Measurements from ENCODE around the gene RNPS1.
"Not testable (repeated sequence)": the region's sequence is repeated elsewhere in the genome, so short reads cannot be mapped to it uniquely, and the experiment has no call there.

The RNPS1 gene

DNA sequence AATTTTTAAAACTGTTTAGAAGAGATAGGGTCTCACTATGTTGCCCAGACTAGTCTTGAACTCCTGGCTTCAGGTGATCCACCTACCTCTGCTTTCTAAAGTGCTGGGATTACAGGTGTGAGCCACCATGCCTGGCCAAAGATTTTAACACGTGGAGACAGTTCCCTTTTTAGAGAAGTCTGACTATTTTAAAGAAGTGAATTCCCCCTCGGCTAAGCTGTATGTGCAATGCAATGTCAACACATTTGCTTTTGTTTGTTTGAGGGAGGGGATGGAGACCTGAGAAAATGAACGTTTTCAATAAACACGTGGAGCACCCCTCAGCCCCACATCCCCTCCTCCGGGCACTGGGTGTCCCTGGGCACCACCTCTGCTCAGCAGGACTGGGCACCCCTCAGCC, 14.3 kb upstream of the RNPS1 start:
- FAIRE-seq: no peak

- FAIRE-seq: no peak
These were observed 13.1 kb upstream of the RNPS1 start for GRCh38 chr16:2280981-2281542.

DNA sequence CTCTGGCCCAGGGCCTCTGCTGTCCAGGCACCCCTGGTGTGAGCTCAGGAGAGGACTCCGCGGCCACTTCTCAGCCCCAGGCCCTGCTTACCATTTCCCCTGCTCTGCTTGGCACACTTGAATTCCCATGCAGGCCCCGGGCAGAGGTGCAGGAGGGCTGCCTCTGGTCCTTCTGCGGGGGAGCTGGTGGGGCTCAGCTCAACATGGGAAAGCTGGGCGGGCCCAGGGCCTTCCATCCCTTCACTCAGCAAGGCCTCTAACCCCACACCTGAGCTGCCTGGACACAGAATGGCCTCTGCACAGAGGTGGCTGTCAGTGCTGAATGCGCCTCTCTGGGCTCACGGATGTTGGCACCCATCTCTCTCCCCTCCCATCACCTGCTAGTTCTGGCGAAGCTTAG, 12.5 kb upstream of the RNPS1 start:
- no peak for FAIRE-seq

- FAIRE-seq: no peak
These were observed 11.3 kb upstream of the RNPS1 start for GRCh38 chr16:2278956-2279800.

DNA sequence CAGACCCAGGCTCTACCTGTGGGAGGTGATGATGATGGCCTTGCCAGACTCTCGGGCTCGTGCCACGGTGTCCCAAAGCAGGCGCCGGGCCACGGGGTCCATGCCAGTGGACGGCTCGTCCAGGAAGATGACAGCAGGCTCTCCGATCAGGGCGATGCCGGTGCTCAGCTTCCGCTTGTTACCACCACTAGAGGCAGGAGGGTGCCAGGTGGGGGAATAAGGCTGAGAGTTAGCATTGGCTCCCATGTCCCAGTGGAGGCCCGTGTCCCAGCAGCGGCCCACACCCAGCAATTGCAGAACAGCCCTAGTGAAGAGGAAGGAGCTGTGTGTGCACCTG, 10.3 kb upstream of the RNPS1 start:
- no peak for FAIRE-seq

DNA sequence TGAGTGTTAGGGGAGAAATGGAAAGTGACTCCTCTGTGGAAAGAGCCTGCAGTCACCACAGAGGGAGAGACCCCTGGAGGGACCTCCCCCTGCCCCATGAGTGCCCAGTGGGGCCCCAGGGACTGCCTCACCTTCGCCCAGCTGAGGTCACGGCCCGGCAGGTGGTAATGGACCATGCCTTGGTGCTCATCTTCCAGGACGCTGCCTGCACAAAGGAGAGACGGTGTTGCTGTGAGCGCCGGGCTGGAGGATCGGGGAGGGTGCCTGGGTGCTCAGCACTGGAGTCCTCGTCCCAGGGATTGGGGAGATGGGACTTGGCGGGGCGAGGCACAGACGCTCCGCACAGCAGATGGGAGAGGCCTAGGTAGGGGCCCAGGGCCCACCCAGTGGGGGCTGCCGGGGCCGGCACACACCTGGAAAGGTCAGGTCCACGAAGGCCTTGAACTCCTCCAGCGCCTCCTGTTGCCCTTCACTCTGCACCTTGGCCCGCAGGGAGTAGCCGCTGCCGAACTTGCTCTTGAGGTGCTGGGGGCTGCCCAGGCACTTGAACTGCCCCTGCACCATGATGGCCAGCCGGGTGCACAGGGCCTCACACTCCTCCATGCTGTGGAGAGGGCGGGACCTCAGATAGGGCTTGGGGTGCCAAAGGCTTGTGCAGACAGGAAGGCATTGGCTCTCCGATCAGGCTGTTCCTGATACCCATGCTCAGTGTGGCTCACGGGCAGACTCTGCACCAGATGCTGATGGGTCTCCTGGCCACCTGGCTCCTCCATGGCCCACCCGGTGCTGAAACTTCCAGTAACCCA, 9.7 kb upstream of the RNPS1 start:
- FAIRE-seq: no peak

- no peak for FAIRE-seq
These were observed 8.7 kb upstream of the RNPS1 start for GRCh38 chr16:2276368-2277195.

DNA sequence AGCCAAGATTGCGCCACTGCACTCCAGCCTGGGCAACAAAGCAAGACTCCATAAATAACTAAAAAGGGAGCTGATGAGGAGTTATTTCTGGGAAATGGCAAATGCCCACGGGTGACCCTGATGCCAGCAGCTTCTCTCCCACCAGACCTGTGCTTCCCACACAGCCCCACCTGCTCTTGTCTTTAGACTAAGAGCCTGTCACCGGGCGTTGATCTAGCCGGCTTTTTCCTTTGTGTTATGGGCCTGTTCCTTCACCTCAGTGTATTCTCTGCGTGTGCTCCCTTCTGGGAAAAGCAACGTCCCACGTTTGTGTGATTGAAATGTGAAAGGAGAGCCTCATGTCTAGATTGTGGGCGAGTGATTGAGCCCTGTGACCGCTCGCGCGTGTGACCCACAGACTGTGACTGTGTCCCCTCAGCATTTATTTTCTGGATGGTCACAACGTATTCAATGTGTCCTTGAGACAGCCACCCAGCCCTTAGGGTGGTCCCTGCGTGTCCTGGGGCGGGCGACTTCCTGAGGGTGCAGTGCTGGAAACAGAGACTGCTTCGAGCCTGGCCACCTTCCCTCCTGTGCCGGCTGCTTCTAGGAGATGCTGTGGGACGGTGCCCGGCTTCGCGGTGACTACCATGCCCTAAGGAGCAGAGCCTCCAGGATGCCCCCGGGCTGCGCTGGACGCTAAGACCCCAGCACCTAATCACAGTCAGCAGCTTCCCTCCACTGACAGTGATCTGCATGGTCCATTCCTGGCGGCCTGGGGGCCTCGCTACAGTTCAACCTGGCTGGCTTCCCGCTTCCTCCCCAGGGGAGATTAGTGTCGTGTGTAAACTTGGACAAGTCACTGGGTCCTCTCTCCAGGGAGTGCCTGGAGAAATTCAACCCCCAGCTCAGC, 7.8 kb upstream of the RNPS1 start:
- no peak for FAIRE-seq

DNA sequence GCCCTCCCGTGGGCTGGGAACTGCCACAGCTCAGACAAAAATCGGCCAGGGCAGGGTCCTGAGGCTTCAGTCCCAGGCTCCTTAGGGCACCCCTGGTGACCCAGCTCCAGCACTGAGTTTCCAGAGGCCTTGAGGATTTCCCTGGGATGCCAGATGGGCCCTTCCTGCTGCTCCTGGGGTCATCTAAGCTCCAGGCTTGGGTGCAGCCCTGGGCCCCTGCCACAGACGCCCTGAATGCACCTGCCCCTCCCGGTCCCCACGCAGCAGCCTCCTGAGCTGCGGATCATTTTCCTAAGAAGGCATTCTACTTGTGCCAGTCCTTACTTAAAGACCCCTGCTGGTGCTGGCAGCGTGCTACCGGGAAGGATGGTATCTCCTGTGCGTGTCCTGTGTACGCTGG, 6.0 kb upstream of the RNPS1 start:
- no peak for FAIRE-seq

- no peak for FAIRE-seq
These were observed 5.6 kb upstream of the RNPS1 start for GRCh38 chr16:2273484-2273883.

DNA sequence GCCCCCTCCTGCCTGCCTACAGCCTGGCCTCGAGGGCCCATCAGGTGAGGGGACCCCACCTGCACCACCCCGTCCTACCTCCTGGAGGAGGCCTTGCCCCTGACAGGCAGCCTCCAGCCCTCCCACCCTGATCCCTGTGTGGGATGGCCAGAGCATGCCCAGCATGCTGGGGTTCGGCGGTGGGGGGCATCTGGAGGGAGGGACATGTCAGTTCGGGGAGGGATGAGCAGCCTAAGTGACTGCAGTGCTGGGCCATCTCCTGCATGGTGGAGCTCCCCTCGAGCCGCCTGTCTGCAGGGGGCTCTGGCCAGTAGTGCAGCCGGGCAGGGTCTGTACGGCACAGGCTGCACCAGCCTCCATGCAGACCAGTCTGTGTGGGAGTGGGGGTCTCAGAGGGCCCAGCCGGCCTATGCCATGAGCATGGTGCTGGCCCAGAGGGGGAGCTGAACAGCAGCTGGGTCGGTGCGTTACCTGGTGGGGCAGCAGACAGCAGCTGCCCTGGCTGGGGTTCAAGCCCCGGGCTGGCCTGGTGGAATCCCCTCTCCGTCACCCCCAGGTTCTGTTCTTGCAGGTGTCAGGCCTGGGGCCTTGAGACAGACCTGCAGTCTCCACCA, 4.0 kb upstream of the RNPS1 start:
- FAIRE-seq: no peak

GRCh38 chr16:2270588-2271470, 2.9 kb upstream of the RNPS1 start:
- FAIRE-seq: no peak

GRCh38 chr16:2270070-2270462, 2.1 kb upstream of the RNPS1 start:
- FAIRE-seq: no peak

DNA sequence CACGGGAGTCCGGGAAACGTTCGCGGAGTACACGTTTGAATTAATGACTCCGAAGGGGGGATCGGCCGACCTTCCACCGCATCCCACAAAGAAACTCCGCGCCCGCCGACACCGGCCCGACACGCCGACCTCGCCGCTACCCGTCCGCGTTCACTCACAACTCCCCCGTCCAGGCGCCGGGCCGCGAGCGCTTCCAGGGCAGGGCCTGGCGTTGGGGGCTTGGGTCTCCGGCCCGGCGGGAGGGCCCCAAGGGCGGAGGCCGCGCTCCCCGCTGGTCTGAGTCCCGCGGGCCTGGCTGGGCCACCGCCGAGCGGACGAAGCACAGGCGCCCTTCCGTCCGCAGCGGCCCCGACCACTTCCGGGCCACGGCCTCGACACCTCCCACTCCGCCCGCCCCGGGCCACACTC, 417 bp downstream of the RNPS1 start:
- FAIRE-seq: not testable (repeated sequence)

DNA sequence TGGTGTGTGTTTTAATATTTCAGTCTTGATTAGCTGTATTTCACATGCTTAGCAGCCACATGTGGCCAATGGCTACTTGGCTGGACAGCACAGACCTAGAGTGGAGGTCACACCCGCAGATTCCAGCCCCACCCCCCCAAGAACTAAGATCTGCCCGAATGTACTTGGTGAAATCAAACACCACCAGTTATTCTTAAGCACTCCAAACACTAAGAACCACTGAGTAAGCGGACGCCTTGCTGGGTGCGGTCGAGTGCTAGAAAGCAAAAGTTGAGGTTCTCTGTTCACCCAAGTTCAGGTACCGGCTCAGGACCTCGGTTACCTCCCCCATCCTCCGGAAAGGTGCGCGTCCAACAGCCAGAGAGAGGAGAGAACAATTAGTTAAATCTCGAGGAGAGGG, 1.0 kb downstream of the RNPS1 start:
- not testable (repeated sequence) for FAIRE-seq

DNA sequence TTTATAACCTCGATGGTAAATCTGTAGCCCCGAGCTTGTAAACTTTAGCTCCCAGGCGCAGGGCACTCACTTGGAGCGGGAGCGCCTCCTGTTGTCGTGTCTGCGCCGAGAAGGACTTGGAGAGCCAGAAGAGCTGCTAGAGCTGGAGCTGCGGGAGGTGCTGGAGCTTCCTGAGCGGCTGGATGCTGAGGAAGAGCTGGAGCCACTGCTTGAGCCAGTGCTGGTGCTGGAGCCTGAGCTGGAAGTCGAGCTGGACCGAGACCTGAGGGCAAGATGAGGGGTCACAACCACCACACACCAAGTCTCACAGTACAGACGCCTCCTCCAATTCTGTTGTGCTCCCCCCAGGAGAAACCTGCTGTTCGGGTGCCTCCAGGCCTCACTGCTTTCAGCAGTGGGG, 4.9 kb downstream of the RNPS1 start:
- FAIRE-seq: not testable (repeated sequence)

GRCh38 chr16:2260250-2260649, 7.7 kb downstream of the RNPS1 start:
- FAIRE-seq: no peak

- not testable (repeated sequence) for FAIRE-seq
These were observed 9.4 kb downstream of the RNPS1 start for GRCh38 chr16:2258530-2258929.

GRCh38 chr16:2257726-2258125, 10.2 kb downstream of the RNPS1 start:
- no peak for FAIRE-seq

DNA sequence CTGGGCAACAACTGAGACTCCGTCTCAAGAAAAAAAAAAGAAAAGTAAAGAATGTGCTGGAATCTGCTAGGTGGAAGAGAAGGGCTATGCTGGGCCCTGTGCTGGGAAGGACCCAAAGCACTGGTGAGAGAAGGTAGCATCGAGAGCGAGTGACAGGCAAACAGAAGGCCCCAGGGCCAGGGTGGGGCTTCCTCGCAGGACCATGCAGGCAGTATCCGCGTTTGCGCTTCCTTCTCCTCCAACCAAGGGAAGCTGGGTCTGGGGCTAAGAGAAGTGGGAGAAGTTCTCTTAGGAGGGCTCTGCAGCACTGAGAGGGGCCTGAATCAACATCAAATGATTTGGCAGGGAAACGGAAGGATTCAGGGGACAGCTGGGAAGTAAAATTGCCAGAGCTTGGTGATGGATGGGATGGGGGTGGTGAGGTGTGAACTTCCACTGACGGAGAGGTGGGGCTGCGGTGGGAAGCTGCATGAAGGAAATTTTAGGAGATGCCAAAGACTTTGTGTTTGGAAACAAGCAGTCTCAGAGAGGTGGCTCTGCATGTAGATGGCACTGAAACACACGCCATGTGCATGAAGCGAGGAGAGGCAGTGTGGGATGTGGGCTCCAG, 11.3 kb downstream of the RNPS1 start:
- FAIRE-seq: no peak

All from G401.6 (cell line).